HFFc6 (cell line): ENCODE data around the gene FHL3. TPM values are rescaled to one million over a fixed set of nuclear protein-coding genes. Genes with fewer than 3 reads are reported as not detected.
A peak's percentile ranks its signal among the peaks of the same experiment; 100 is the strongest.
"Not testable (repeated sequence)": the region's sequence is repeated elsewhere in the genome, so short reads cannot be mapped to it uniquely, and the experiment has no call there.

Source experiments
- DNase-seq: peaks from one replicate; pipeline ENCODE4 v3.0.0-alpha.2; 2018
- H3K27ac Mint-ChIP-seq: 2 replicates; pipeline ENCODE4 v1.8.0; 2020; ENCODE audit warnings: mild to moderate bottlenecking, mixed read lengths
- H3K27me3 Mint-ChIP-seq: 2 replicates; pipeline ENCODE4 v1.8.0; 2021; ENCODE audit warnings: mild to moderate bottlenecking, moderate library complexity, mixed read lengths; ENCODE audit not compliant: insufficient read depth
- H3K36me3 Mint-ChIP-seq: 2 replicates; pipeline ENCODE4 v1.8.0; 2021; ENCODE audit warnings: low read depth, mixed read lengths
- H3K4me1 Mint-ChIP-seq: 2 replicates; pipeline ENCODE4 v1.8.0; 2020; ENCODE audit warnings: low read depth, mixed read lengths
- H3K4me3 Mint-ChIP-seq: 2 replicates; pipeline ENCODE4 v1.8.0; 2020; ENCODE audit warnings: mild to moderate bottlenecking, moderate library complexity, mixed read lengths
- H3K9me3 Mint-ChIP-seq: 2 replicates; pipeline ENCODE4 v1.8.0; 2020; ENCODE audit warnings: mild to moderate bottlenecking, mixed read lengths
- CTCF ChIP-seq: fragments of 200-600 bp; sonication (generic); IDR thresholded peaks from 2 replicates; pipeline ENCODE4 v1.5.0; 2021; ENCODE audit warnings: antibody characterized with exemption, mild to moderate bottlenecking
- total RNA-seq, 6 experiments: library from RNA; stranded (reverse); fragmentation: NEBNext Ultra II Directional; extraction: Animal tissue kit (Norgen Biotek cat#: 25700); gene quantifications; 2 replicates in 1 of 6; 3 replicates in 5 of 6; pipeline ENCODE4 v1.2.3, GENCODE V29; 2021

FHL3 gene
- total RNA-seq, 6 experiments from 2014 or later = 29.4 to 40.9 (median 33.2) TPM

DNA sequence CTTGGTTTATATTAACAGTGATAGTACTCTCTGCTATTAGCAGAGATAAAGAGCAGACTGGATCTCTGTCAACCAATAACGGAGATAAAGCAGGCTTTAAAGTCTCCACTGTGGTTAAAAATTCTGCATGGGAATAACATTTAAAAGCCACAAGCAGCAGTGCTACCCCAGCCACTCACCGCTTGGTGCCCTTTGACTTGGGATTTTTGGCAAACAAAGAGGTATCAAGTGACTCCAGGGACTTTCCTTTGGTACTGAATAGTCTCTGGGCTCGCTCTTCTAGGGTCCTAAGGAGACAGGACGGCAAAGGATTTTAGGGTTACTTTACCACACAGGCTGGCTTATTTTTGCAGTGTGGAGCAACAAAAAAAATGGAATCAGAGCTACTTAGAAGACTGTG is 26.8 kb downstream of the FHL3 start:
- Mint-ChIP-seq H3K27me3 (peaks cover 3% of the 10 kb centered on the region; the same call in 1 of the 2 replicates), H3K27ac (no peak overlapping the region), H3K4me3 (no peak overlapping the region), H3K9me3 (no peaks in the 10 kb centered on the region), H3K36me3 (peaks cover 35% of the 10 kb centered on the region), H3K4me1 (no peaks in the 10 kb centered on the region)
- DNase-seq = no peak
- TF ChIP-seq CTCF = no peak

DNA sequence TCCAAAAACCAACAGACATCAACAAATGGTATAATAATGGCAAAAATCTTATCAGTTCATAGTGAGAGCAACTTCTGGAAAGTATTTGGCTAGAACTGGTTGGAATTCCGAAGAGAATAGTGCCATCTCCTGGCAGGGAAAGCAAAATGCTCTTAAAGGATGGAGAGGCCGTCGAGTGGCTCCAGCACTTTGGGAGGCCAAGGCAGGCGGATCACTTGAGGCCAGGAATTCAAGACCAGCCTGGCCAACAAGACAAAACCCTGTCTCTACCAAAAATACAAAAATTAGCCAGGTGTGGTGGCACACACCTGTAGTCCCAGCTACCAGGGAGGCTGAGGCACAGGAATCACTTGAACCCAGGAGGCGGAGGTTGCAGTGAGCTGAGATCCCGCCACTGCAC is 30.2 kb downstream of the FHL3 start:
- peaks cover 45% of the 10 kb centered on the region for H3K36me3 Mint-ChIP-seq
- not testable (repeated sequence) for H3K27ac Mint-ChIP-seq

GRCh38 chr1:37974567-37974966 is 30.7 kb downstream of the FHL3 start:
- H3K4me1 Mint-ChIP-seq = peaks cover 12% of the 10 kb centered on the region
- H3K27ac Mint-ChIP-seq = no peak overlapping the region; the same call in 1 of the 2 replicates
- TF ChIP-seq CTCF = no peak
- DNase-seq = no peak
- H3K27me3 Mint-ChIP-seq = peaks cover 3% of the 10 kb centered on the region; the same call in 1 of the 2 replicates
- H3K36me3 Mint-ChIP-seq = peaks cover 47% of the 10 kb centered on the region
- no peak overlapping the region for H3K4me3 Mint-ChIP-seq
- no peaks in the 10 kb centered on the region for H3K9me3 Mint-ChIP-seq

More for the DNA sequence above, 30.2 kb downstream of the FHL3 start:
- not testable (repeated sequence) for H3K27me3 Mint-ChIP-seq, H3K4me3 Mint-ChIP-seq, H3K9me3 Mint-ChIP-seq, H3K4me1 Mint-ChIP-seq
- TF ChIP-seq CTCF = peak; percentile 84
- DNase-seq = peak; percentile 57

DNA sequence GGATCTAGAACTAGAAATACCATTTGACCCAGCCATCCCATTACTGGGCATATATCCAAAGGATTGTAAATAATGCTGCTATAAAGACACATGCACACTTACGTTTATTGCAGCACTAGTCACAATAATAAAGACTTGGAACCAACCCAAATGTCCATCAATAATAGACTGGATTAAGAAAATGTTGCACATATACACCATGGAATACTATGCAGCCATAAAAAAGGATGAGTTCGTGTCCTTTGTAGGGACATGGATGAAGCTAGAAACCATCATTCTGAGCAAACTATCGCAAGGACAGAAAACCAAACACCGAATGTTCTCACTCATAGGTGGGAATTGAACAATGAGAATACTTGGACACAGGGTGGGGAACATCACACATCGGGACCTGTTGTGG is 31.6 kb downstream of the FHL3 start:
- H3K4me3 Mint-ChIP-seq, DNase-seq, H3K27me3 Mint-ChIP-seq, H3K27ac Mint-ChIP-seq, H3K9me3 Mint-ChIP-seq: not testable (repeated sequence)
- Mint-ChIP-seq H3K4me1 (peaks cover 21% of the 10 kb centered on the region), H3K36me3 (peaks cover 51% of the 10 kb centered on the region)

DNA sequence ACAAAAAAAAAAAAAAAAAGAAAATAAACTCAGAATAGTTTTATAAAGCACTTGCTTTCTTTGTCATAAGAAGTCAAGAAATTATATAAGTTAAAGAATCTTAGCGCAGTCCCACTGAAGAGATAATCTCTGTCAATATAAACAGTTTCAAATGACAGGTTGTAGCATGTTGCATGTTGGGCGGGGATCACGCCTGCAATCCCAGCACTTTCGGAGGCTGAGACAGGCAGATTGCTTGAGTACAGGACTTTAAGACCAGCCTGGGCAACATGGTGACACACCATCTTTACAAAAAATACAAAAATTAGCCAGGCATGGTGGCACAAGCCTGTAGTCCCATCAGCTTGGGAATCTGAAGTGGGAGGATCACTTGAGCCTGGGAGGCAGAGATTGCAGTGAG is 40.0 kb downstream of the FHL3 start:
- TF ChIP-seq CTCF = no peak
- peaks cover 38% of the 10 kb centered on the region for H3K36me3 Mint-ChIP-seq
- H3K27ac Mint-ChIP-seq = no peak overlapping the region
- H3K27me3 Mint-ChIP-seq = no peaks in the 10 kb centered on the region
- H3K4me3 Mint-ChIP-seq = no peak overlapping the region
- no peaks in the 10 kb centered on the region for H3K9me3 Mint-ChIP-seq
- DNase-seq = no peak
- peaks cover 28% of the 10 kb centered on the region for H3K4me1 Mint-ChIP-seq

DNA sequence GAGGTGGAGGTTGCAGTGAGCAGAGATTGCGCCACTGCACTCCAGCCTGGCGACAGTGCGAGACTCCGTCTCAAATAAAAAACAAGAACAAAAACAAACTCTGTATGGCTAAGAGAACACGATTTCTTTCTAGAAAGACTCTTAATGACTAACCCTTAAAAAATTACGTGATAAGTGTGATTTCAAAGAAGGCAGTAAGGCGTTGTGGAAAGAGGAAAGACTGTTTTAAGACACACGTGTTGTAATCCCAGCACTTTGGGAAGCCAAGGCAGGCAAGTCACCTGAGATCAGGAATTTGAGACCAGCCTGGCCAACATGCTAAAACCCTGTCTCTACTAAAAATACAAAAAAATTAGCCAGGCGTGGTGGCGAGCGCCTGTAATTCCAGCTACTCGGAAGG is 41.2 kb downstream of the FHL3 start:
- not testable (repeated sequence) for H3K4me3 Mint-ChIP-seq, H3K27me3 Mint-ChIP-seq, H3K27ac Mint-ChIP-seq, H3K9me3 Mint-ChIP-seq, DNase-seq
- peaks cover 36% of the 10 kb centered on the region for H3K36me3 Mint-ChIP-seq
- H3K4me1 Mint-ChIP-seq = peaks cover 26% of the 10 kb centered on the region

DNA sequence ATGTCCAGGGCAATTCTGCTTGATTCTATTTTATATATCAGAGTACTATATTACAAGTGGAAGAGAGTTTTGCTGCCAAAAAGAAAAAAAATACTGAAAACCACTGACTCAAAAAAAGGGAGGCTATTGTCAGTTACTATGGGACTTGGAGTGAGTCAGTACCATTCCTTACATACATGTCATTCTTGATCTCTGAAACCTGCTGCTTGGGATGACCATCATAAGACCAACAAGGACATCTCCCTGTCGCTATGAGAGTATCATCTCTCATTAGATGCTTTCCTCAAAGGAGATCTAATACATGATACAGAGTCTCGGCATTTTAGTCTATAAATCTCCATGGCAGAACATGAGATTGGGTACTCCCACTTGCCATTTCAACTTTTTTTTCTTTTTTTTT is 46.6 kb downstream of the FHL3 start:
- Mint-ChIP-seq H3K4me1 (peaks cover 31% of the 10 kb centered on the region), H3K4me3 (0 out of 2 replicates have a peak overlapping the region, but pooled peaks have one; percentile 13), H3K27me3 (peaks cover 5% of the 10 kb centered on the region), H3K36me3 (peaks cover 20% of the 10 kb centered on the region), H3K9me3 (no peaks in the 10 kb centered on the region), H3K27ac (peak overlapping the region; percentile 86)
- DNase-seq = peak; percentile 95
- no peak for TF ChIP-seq CTCF
